GM21390 (cell line): Measurements from ENCODE around the gene OCRL.

Experiments
- ATAC-seq: cut with Tn5 transposase; IDR thresholded peaks from one replicate; pipeline ENCODE4 v1.9.1; 2021; ENCODE audit not compliant: unreplicated experiment

OCRL gene

DNA sequence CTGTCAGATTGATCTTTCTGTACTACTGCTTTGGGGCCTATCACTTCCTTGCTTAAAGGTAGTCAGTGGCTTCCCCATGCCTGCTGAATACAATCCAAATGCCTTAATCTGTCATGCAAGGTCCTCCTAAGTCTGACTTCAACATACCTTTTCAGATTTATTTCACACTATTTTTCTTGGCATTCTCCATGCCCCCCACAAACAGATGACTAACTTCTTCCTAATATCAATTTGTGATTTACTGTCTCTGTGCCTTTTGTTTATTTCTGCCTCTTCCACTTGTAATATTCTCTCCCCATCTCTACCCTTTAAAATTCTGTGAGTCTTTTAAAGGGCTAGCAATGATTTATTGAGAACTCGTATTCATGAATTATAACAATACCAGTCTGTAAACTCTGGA, 41.8 kb downstream of the OCRL start:
- ATAC-seq, result no peak

DNA sequence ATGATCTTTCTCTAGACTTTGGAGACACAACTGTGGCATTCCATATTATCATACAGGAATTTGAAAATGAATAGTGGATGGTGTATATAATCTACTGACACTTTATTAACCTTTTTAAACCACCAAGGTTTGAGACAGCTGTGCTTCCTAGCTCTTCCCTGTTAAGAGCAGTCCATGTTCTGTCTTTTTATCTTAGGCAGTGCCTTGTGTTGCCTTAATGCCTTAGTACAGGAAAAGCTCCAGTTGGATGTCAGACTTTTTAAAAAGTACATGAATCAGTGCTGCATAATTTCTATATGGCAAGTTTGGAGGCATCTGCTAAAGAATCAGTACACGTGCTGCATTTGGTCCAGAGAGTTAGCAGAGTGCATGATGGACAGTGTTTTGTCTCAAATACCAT, 45.1 kb downstream of the OCRL start:
- ATAC-seq, result no peak

GRCh38 chrX:129585691-129586090, 45.6 kb downstream of the OCRL start:
- no peak for ATAC-seq

DNA sequence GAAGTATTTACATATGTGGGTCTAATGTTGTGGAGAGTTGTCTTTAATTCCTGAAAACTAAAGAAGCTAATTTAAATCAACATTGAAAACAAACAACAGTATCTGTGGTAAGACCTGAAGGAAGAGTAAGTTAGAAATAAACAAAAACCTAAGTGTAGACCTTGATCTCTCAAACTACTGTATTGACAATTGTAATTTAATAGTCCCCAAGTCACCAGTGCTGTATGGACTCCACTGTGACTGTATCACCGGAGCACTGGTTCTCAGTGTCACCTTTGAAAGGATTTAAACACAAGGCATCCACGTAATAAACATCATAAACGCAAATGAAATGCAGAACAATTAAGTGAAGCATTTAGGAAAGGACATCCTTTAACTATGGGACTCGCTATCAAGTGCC, 46.4 kb downstream of the OCRL start:
- no peak for ATAC-seq

GRCh38 chrX:129590596-129590995, 50.5 kb downstream of the OCRL start:
- ATAC-seq, result no peak

DNA sequence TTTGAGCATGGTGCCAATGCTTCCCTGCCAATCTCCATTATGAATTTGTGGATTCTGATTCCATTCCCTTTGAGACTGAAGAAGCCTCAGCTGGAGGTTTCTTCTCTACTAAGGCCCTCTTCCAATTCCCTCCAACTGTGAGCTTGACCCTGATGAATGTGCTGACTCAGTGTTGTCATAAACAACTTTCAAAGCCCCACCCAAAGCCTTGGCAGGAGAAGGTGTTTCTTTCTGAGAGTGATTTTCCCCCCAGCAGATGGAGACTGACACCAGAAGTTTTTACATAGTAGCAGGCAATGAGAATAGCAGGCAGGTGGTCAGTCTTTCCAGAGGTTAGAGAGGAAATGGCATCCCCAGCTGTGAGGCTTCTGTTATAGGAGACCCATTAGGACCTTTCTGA, 53.1 kb downstream of the OCRL start:
- no peak for ATAC-seq

- ATAC-seq, result no peak
These were observed 54.7 kb downstream of the OCRL start for GRCh38 chrX:129594781-129595180.

DNA sequence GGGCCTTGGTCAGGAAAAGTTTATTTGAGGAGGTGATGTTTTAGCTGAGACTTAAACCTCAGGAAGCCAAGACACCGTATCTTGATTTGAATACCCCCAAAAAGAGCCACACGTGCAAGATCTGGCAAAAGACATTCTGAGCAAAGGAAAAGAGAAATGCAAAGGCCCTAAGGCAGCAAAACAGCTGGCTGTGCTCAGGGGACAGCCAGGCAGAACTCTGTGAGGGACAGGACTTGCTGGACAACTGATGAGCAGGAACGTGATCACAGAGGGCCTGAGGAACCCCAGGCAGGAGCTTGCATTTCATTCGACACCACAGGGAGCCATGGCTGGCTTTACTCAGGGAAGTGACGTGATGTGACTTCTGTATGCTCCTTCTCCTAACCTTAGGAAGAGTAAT, 56.0 kb downstream of the OCRL start:
- no peak for ATAC-seq

DNA sequence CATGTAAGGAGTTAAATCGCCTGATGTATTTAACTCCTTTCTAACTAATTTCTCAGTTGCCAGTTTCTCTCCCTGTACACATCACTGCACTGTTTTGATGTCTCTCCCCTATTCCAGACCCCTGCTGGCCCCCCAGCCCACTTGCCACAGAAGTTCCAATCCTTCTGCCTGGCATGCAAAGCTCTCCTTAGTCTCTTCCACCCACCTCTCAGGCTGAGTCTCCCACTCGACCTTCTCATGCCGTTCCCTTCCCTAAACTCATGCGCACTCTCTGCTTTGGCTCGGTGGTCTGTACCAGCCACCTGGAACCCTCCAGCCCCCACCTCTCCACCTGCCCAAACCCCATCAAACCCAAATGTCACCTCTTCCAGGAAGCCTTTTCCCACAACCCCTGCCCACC, 57.8 kb downstream of the OCRL start:
- ATAC-seq, result no peak

- no peak for ATAC-seq
These were observed 59.4 kb downstream of the OCRL start for GRCh38 chrX:129599499-129599898.

DNA sequence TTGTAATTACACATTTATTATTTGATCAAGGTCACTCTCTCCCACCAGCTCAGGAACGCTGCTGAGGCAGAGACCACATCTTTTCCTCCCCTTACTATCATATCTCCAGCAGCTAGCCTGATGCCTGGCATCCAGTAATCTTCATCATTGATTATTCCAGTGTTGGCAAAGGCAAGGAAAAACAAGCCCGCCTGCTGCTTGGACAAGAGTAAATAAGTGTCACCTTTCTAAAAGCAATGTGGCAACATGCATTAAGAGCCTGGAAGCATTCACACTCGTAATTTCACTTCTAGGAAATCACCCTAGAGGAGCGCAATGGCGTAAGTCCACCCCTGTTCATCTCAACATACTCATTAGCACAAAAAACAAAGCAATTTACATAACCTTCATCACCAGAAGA, 59.9 kb downstream of the OCRL start:
- ATAC-seq, result no peak

GRCh38 chrX:129600981-129601424, 60.9 kb downstream of the OCRL start:
- ATAC-seq, result no peak

- no peak for ATAC-seq
These were observed 66.9 kb downstream of the OCRL start for GRCh38 chrX:129606918-129607317.

DNA sequence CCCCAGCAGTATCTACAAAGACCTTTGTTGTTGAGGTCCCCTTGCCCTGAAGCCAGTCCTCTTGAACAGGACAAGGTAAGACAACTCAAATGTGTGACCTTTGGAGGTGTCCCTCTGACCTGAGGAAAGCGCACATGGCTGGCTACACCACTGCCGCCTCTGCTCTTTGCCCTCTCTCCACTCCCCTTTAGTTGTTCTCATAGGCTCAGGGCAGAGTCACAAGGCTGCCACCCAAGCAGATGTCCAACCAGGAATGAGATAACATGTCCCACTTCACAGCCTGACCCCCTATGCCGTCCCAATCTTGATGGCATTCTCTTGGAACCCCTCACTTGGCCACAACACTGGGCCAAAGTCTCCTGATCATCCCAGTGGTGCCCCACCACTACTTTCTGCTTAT, 68.4 kb downstream of the OCRL start:
- no peak for ATAC-seq

DNA sequence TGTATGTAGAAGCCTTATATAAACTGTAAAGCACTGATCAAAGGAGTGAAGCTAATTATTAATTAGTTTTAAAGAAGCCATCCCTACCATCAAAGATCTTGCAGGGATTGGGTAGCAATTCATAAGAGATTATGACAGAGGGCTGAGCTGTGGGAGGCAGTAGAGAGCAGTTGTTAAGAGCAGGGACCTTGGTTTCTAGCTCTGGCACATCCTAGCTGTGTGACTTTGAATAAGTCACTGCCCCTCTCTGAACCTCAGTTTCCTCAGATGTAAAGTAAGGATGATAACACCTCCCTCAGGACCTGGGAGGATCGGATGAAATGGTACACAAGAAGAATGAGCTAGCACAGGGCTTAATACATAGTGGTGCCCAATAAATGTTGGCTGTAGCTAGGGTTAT, 69.3 kb downstream of the OCRL start:
- ATAC-seq, result no peak

DNA sequence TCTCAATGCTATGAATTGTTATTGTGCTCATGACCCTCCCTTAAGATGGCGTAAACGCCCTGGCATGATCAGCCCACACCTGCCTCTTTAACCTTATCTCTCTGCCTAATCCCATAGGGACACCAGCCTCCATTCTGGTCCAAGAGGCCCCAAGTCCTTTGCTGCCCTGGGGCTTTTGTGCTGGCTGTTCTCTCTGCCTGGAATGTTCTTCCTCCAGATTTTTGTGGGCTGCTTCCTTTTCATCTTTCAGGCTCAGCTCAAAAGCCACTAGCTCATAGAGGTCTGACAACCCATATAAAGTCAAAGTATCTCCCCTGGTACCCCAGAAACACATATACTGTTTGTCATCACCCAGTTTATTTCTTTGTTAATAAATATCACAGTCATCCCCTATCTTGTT, 72.3 kb downstream of the OCRL start:
- ATAC-seq, result no peak

DNA sequence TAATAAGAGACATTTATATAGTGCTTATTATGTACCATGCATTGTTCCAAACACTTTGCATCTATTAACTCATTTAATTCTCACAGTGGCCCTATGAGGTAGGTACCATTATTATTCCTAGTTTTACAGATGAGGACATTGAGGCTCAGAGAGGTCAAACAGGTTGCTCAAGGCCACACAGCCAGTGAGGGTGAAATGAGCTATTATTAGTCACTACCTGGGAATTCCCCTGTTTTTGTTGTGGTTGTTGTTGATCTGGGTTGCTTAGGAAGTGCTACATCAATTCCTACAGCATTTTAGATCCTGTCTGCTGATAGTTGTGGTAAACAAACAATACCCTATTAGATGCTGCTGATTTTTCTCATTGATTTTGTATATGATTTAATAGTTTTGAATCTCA, 73.5 kb downstream of the OCRL start:
- ATAC-seq, result no peak

DNA sequence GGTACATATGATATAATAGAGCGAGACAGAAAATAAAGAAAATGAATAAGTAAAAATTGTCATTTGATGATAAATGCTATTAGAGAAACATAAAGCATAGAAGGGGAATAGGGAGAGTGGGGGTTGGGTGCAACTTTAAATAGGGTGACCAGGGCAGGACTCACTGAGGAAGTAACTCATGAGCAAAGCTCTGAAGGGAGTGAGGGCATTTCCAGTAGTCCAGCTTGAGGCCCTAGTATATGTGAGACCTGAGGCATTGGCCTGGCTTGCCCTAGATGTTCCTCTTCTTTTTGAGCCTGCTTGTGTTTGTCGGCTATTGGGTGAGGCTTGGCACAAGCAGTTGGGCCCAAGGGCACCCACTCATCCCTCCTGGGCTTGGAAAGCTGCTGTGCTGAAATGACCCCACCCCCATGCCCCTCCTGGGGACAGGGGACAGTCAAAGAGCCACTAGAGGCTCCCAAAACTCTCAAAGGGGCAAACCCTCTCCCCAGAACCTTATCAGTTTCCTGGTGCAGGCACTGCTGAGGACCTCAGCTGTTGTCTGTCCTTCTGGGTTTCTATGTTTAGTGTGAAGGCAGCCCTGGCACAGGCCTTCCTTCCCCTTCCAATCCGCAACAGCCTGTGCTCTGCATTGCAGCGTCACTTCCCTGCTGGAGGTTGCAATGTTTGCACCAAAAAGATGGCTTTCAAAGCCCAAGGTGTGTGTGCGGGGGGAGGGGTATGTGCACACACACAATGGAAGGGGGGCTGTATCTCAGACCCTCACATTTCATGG, 74.6 kb downstream of the OCRL start:
- ATAC-seq, result no peak

DNA sequence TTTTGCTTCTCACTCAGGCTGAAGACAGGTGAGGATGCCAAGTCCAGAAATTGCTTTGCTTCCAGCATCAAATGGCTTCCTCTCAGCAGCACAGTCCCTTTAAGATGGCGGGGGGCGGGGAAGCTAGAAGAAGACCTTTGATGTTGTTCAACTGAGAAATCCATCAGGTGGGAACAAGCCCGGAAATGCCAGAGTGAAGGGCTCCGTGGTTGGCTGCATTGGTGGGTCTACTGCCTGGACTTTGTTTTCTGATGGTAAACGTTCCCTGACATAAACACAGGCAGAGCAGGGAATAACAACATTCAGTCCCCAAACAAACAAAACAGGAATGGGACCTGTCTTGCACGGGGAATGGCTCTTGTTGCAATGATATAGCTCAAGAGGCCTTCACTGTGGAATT, 77.4 kb downstream of the OCRL start:
- ATAC-seq, result no peak

DNA sequence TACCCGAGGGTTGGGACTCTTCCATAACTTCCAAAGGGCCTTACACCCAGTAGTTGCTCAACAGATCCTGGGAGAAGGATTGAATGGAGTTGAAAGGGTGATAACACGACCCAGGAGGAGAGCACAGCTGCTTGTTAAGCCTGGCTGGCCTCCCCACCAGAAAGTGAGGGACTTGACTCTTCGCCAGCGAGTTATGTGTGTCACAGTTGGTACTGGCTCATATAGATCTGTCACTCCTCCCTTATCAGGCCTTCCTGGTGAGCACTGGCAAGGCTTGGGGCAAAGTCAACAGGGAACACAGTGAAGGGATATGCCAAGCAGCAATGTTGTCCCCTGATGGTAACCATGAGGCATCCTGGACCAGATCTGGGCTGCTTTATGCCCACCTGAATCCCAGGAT, 78.9 kb downstream of the OCRL start:
- ATAC-seq, result no peak

DNA sequence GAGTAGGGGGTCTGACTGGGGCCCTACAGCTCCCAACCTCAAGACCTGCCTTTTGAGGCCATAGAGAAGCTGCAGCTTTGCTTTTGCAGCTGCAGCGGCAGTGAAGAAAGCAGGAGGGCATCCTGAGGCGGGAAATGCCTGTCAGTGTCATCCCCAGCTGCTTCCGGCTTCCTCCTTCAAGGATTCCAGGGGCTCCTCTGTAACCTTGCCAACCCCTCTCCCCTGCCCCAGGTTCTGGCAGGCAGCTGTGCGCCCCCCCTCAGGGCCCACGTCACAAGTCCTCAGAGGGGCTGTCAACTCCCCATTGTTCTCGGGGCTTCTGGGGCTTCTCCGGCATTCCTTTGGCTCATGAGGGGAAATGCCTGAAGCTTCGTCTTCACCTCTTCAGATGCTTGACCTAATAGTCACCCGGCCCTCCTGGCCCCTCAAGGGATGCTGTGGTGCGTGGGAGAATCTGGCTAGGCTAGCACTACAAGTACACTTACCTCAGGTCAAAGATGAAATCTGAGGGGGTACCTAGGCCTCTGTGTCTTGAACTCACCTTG, 82.8 kb downstream of the OCRL start:
- ATAC-seq, result no peak

- no peak for ATAC-seq
These were observed 86.0 kb downstream of the OCRL start for GRCh38 chrX:129626026-129626425.

- ATAC-seq, result no peak
These were observed 89.8 kb downstream of the OCRL start for GRCh38 chrX:129629837-129630236.
